Measurements from ENCODE around the gene FITM1.

DNA sequence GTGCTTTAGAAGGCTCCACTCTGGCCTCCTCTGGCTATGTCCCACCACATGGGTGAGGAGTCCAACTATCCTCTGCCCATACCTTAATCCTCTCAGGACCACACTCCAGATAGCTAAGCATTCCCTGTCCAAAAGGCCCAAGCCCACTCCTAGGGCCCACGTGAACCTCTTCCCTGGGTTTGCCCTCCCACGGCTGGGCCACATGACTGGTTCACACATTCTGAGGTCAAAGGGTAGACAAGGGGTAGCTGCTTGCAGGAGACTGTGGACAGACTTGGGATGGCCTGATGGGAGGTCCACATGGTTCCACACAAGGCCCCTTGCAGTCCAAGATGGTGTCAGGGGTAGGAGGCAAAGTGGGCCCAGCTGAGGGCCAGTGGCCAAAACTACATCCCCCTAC lies 42.4 kb upstream of the FITM1 start:
- TF ChIP-seq CTCF (IDR thresholded peaks at IDR 0.05) (no peak), POLR2A (IDR thresholded peaks at IDR 0.05) (no peak)
